ENCODE data around the gene EARS2. TPM values are rescaled to one million over a fixed set of nuclear protein-coding genes. Genes with fewer than 3 reads are reported as not detected.

Gene EARS2
- polyA plus RNA-seq, 1 of the 3 experiments (the other 2 are of a cell fraction) = 23.2 TPM

DNA sequence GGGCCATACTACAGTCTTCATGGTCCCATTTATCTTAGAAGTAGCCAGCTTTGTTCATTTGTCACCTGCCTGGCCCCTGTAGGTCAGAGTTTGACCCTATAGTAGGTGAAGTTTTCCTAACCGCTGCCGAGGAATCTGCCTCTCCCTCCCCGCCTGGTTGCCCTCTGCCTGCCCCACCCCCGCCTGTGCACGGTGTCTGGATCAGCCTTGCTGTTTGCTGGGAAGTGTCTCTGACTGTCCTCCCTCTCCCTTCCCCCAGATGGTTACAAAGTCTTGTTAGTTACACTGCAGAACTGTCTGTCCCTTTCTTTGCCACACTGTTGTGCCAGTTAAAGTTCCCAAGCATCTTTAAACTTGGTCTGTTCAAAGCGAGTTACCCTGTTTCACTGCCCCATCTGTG lies 6.0 kb upstream of the EARS2 start:
- no peaks in the 10 kb centered on the region for H3F3A ChIP-seq (replicated peaks; ENCODE audit: insufficient read depth)
- no peak overlapping the region for H2AFZ ChIP-seq (ENCODE audit: low read depth)
- H3K4me3 ChIP-seq (ENCODE audit: low read depth in 2 of 2, low read length in 1 of 2) = no peak overlapping the region
- H4K20me1 ChIP-seq (ENCODE audit: insufficient read depth) = no peaks in the 10 kb centered on the region; the same call in 1 of the 2 replicates
- peaks cover 79 to 88% of the 10 kb centered on the region in 2 experiments for H3K36me3 ChIP-seq (replicated peaks in 1 of 2; ENCODE audit: control insufficient read depth in 1 of 2, insufficient read depth in 2 of 2, low read length in 1 of 2)
- WGBS (ENCODE audit: low lambda C conversion rate) = 97% methylated on average over 6 of the region's 6 CpGs
- H3K27ac ChIP-seq (ENCODE audit: low read depth in 2 of 2, low read length in 1 of 2) = no peak overlapping the region
- no peak overlapping the region for H3K9ac ChIP-seq
- H3K4me2 ChIP-seq = no peak overlapping the region
- no peaks in the 10 kb centered on the region for H3K9me3 ChIP-seq
- no peaks in the 10 kb centered on the region for H3K9me2 ChIP-seq
- peaks cover 60% of the 10 kb centered on the region for H3K79me2 ChIP-seq (ENCODE audit: insufficient read depth)
- no peaks in the 10 kb centered on the region for H3K27me3 ChIP-seq (ENCODE audit: insufficient read depth)
- H3K4me1 ChIP-seq (ENCODE audit: control insufficient read depth in 1 of 2, insufficient read depth in 2 of 2, low read depth in 1 of 2, low read length in 1 of 2) = peaks cover 9 to 12% of the 10 kb centered on the region in 2 experiments
- CTCF ChIA-PET = no interaction called here
- POLR2A ChIA-PET = no interaction called here
- DNase-seq = no peak
- no peak for TF ChIP-seq RXRA (IDR thresholded peaks at IDR 0.05; ENCODE audit: borderline replicate concordance, low read depth)
- no peak for TF ChIP-seq RAD21 (IDR thresholded peaks at IDR 0.05; ENCODE audit: low read length)
- no peak for TF ChIP-seq MAX (IDR thresholded peaks at IDR 0.05; ENCODE audit: low read depth)
- no peak for TF ChIP-seq SIN3A (IDR thresholded peaks at IDR 0.05; ENCODE audit: borderline replicate concordance, low read depth, low read length)
- TF ChIP-seq PBX3 (IDR thresholded peaks at IDR 0.05) = no peak
- no peak for TF ChIP-seq EZH2phosphoT487 (IDR thresholded peaks at IDR 0.05; ENCODE audit: borderline replicate concordance, low read depth)
- TF ChIP-seq FOSL2 (IDR thresholded peaks at IDR 0.05; ENCODE audit: borderline replicate concordance, low read depth) = no peak
- no peak for TF ChIP-seq MEF2A (IDR thresholded peaks at IDR 0.05; ENCODE audit: borderline replicate concordance, low read depth)
- TF ChIP-seq GABPA (IDR thresholded peaks at IDR 0.05; ENCODE audit: low read depth) = no peak
- TF ChIP-seq, protein P1, sequence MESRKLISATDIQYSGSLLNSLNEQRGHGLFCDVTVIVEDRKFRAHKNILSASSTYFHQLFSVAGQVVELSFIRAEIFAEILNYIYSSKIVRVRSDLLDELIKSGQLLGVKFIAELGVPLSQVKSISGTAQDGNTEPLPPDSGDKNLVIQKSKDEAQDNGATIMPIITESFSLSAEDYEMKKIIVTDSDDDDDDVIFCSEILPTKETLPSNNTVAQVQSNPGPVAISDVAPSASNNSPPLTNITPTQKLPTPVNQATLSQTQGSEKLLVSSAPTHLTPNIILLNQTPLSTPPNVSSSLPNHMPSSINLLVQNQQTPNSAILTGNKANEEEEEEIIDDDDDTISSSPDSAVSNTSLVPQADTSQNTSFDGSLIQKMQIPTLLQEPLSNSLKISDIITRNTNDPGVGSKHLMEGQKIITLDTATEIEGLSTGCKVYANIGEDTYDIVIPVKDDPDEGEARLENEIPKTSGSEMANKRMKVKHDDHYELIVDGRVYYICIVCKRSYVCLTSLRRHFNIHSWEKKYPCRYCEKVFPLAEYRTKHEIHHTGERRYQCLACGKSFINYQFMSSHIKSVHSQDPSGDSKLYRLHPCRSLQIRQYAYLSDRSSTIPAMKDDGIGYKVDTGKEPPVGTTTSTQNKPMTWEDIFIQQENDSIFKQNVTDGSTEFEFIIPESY (IDR thresholded peaks at IDR 0.05; ENCODE audit: borderline replicate concordance, low read depth) = no peak
- TF ChIP-seq NFIC (IDR thresholded peaks at IDR 0.05; ENCODE audit: borderline replicate concordance) = no peak
- no peak for TF ChIP-seq JUND (IDR thresholded peaks at IDR 0.05)
- no peak for TF ChIP-seq EP300 (IDR thresholded peaks at IDR 0.05; ENCODE audit: borderline replicate concordance in 1 of 2, low read depth in 1 of 2, low read length in 1 of 2)
- no peak for TF ChIP-seq USF1 (IDR thresholded peaks at IDR 0.05; ENCODE audit: borderline replicate concordance, low read depth)
- TF ChIP-seq YY1 (IDR thresholded peaks at IDR 0.05; ENCODE audit: low read depth) = no peak

- DNase-seq = no peak
- 95% methylated on average over 13 of the region's 13 CpGs for WGBS (ENCODE audit: low lambda C conversion rate)
- H3F3A ChIP-seq (replicated peaks; ENCODE audit: insufficient read depth) = no peaks in the 10 kb centered on the region
- peaks cover 9 to 12% of the 10 kb centered on the region in 2 experiments for H3K4me1 ChIP-seq (ENCODE audit: control insufficient read depth in 1 of 2, insufficient read depth in 2 of 2, low read depth in 1 of 2, low read length in 1 of 2)
- H3K27ac ChIP-seq (ENCODE audit: low read depth in 2 of 2, low read length in 1 of 2) = no peak overlapping the region
- no peaks in the 10 kb centered on the region for H3K9me3 ChIP-seq
- H3K4me2 ChIP-seq = no peak overlapping the region
- ChIA-PET POLR2A (no interaction called here), CTCF (no interaction called here)
- H3K27me3 ChIP-seq (ENCODE audit: insufficient read depth) = no peaks in the 10 kb centered on the region
- no peak overlapping the region for H3K4me3 ChIP-seq (ENCODE audit: low read depth in 2 of 2, low read length in 1 of 2)
- H2AFZ ChIP-seq (ENCODE audit: low read depth) = no peak overlapping the region
- H3K79me2 ChIP-seq (ENCODE audit: insufficient read depth) = peaks cover 64% of the 10 kb centered on the region
- H4K20me1 ChIP-seq (ENCODE audit: insufficient read depth) = no peaks in the 10 kb centered on the region; the same call in 1 of the 2 replicates
- H3K9me2 ChIP-seq = no peaks in the 10 kb centered on the region
- peaks cover 75 to 84% of the 10 kb centered on the region in 2 experiments for H3K36me3 ChIP-seq (replicated peaks in 1 of 2; ENCODE audit: control insufficient read depth in 1 of 2, insufficient read depth in 2 of 2, low read length in 1 of 2)
- no peak overlapping the region for H3K9ac ChIP-seq
- TF ChIP-seq MAX (IDR thresholded peaks at IDR 0.05; ENCODE audit: low read depth) (no peak), RFX5 (IDR thresholded peaks at IDR 0.05; ENCODE audit: low read length) (no peak), CHD2 (IDR thresholded peaks at IDR 0.05; ENCODE audit: low read length, partially characterized antibody) (no peak), EZH2phosphoT487 (IDR thresholded peaks at IDR 0.05; ENCODE audit: borderline replicate concordance, low read depth) (no peak), EP300 (IDR thresholded peaks at IDR 0.05; ENCODE audit: borderline replicate concordance in 1 of 2, low read depth in 1 of 2, low read length in 1 of 2) (no peak)
- TF ChIP-seq, protein P2, sequence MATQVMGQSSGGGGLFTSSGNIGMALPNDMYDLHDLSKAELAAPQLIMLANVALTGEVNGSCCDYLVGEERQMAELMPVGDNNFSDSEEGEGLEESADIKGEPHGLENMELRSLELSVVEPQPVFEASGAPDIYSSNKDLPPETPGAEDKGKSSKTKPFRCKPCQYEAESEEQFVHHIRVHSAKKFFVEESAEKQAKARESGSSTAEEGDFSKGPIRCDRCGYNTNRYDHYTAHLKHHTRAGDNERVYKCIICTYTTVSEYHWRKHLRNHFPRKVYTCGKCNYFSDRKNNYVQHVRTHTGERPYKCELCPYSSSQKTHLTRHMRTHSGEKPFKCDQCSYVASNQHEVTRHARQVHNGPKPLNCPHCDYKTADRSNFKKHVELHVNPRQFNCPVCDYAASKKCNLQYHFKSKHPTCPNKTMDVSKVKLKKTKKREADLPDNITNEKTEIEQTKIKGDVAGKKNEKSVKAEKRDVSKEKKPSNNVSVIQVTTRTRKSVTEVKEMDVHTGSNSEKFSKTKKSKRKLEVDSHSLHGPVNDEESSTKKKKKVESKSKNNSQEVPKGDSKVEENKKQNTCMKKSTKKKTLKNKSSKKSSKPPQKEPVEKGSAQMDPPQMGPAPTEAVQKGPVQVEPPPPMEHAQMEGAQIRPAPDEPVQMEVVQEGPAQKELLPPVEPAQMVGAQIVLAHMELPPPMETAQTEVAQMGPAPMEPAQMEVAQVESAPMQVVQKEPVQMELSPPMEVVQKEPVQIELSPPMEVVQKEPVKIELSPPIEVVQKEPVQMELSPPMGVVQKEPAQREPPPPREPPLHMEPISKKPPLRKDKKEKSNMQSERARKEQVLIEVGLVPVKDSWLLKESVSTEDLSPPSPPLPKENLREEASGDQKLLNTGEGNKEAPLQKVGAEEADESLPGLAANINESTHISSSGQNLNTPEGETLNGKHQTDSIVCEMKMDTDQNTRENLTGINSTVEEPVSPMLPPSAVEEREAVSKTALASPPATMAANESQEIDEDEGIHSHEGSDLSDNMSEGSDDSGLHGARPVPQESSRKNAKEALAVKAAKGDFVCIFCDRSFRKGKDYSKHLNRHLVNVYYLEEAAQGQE (IDR thresholded peaks at IDR 0.05; ENCODE audit: low read depth, low read length) = no peak
These were observed 5.4 kb upstream of the EARS2 start for GRCh38 chr16:23562505-23562904.

All from SK-N-SH (cell line).